Neural cell (in vitro differentiated cells): ENCODE data around the gene U2SURP.

Experiments used
- EP300 ChIP-seq: fragments of 450-650 bp; conservative IDR thresholded peaks from 2 replicates; pipeline ENCODE4 v1.6.1; 2014; ENCODE audit warnings: antibody characterized with exemption, mild to moderate bottlenecking, moderate library complexity; ENCODE audit not compliant: poor library complexity, severe bottlenecking
- EZH2 ChIP-seq: fragments of 200-600, 300-800 bp; shearing (Covaris generic), sonication (generic); IDR thresholded peaks from 2 replicates; pipeline ENCODE4 v1.6.1; 2014; ENCODE audit warnings: antibody characterized with exemption, low read length, borderline replicate concordance, mild to moderate bottlenecking; ENCODE audit not compliant: insufficient read depth, poor library complexity, severe bottlenecking
- POLR2AphosphoS5 ChIP-seq: IDR thresholded peaks from 2 replicates; pipeline ENCODE4 v1.6.1; 2012
- RAD21 ChIP-seq: fragments of 450-650 bp; conservative IDR thresholded peaks from 2 replicates; pipeline ENCODE4 v1.6.1; 2014; ENCODE audit warnings: antibody characterized with exemption, mild to moderate bottlenecking, moderate library complexity
- TF ChIP-seq, protein P1 (sequence below): fragments of 450-650 bp; IDR thresholded peaks from 2 replicates; pipeline ENCODE4 v1.5.1; 2014; ENCODE audit warnings: antibody characterized with exemption, mild to moderate bottlenecking, moderate library complexity; ENCODE audit not compliant: poor library complexity, severe bottlenecking
- TF ChIP-seq, protein P2 (sequence below): IDR thresholded peaks from 2 replicates; pipeline ENCODE4 v1.6.1; 2012; ENCODE audit warnings: borderline replicate concordance

DNA sequence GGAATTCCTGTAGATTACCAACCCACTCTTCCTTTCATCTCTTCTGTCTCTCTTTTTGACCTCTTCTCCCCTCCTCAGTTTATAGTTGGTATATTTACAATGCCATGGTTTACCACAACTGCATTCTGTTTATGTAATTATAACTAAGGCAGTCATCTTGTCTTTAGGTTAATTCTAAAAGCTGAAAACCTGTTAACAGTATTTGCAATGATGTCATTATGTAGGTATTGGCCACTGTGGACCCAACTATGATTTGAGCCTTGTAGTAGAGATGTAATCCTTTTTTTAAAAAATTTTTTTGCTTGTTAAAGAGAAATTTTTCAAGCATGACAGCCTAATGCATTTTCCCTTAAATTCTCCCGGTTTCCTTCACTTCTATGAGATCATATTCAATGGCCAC, 87.5 kb downstream of the U2SURP start:
- TF ChIP-seq, protein P1, sequence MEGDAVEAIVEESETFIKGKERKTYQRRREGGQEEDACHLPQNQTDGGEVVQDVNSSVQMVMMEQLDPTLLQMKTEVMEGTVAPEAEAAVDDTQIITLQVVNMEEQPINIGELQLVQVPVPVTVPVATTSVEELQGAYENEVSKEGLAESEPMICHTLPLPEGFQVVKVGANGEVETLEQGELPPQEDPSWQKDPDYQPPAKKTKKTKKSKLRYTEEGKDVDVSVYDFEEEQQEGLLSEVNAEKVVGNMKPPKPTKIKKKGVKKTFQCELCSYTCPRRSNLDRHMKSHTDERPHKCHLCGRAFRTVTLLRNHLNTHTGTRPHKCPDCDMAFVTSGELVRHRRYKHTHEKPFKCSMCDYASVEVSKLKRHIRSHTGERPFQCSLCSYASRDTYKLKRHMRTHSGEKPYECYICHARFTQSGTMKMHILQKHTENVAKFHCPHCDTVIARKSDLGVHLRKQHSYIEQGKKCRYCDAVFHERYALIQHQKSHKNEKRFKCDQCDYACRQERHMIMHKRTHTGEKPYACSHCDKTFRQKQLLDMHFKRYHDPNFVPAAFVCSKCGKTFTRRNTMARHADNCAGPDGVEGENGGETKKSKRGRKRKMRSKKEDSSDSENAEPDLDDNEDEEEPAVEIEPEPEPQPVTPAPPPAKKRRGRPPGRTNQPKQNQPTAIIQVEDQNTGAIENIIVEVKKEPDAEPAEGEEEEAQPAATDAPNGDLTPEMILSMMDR: no peak
- no peak for TF ChIP-seq POLR2AphosphoS5
- no peak for TF ChIP-seq EP300
- no peak for TF ChIP-seq EZH2
- TF ChIP-seq RAD21: no peak
- TF ChIP-seq, protein P2, sequence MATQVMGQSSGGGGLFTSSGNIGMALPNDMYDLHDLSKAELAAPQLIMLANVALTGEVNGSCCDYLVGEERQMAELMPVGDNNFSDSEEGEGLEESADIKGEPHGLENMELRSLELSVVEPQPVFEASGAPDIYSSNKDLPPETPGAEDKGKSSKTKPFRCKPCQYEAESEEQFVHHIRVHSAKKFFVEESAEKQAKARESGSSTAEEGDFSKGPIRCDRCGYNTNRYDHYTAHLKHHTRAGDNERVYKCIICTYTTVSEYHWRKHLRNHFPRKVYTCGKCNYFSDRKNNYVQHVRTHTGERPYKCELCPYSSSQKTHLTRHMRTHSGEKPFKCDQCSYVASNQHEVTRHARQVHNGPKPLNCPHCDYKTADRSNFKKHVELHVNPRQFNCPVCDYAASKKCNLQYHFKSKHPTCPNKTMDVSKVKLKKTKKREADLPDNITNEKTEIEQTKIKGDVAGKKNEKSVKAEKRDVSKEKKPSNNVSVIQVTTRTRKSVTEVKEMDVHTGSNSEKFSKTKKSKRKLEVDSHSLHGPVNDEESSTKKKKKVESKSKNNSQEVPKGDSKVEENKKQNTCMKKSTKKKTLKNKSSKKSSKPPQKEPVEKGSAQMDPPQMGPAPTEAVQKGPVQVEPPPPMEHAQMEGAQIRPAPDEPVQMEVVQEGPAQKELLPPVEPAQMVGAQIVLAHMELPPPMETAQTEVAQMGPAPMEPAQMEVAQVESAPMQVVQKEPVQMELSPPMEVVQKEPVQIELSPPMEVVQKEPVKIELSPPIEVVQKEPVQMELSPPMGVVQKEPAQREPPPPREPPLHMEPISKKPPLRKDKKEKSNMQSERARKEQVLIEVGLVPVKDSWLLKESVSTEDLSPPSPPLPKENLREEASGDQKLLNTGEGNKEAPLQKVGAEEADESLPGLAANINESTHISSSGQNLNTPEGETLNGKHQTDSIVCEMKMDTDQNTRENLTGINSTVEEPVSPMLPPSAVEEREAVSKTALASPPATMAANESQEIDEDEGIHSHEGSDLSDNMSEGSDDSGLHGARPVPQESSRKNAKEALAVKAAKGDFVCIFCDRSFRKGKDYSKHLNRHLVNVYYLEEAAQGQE: no peak
